ENCODE measurements around the gene DPH1. TPM values are rescaled to one million over a fixed set of nuclear protein-coding genes. Genes with fewer than 3 reads are reported as not detected.

DPH1 gene
- polyA plus RNA-seq, 1 experiment, result 54.6 TPM

DNA sequence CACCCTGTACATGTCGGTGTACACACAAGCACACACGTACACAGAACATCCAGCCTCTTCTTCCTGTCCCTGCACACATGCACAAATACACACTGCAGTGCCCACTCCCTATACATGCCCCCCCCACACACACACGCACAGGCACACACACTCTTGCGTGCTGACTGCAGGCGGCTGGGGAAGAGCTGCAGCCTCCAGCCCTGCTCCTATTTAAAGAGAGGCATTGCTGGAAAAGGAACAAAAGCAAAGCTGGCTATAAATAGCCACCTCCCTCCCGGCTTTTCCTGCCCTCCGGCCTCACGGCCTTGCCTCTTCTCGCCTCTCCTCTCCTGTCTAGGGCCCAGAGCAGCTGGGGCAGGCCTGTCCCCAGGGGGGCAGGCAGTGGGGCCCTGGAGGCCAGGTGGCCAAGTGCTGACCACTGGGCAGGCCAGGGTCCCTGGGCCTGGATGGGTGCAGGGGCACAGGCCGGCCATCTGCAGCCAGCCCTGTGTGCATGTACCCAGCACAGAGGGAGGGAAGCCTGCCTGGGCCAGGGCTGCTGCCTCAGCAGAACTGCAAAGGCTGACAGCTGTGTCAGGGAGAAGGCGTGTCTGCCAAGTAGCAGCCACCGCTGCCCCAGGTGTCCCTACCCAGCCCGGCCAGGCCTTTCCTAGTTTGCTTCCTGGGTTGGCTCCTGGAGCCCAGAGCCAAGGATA is 30.2 kb upstream of the DPH1 start:
- Histone ChIP-seq H3K36me3 (ENCODE audit: control insufficient read depth, insufficient read depth, low read length) (no peaks in the 10 kb centered on the region), H3K4me3 (ENCODE audit: low read depth, low read length) (no peak overlapping the region), H3K27me3 (ENCODE audit: control insufficient read depth, insufficient read depth, low read length) (peaks cover 2% of the 10 kb centered on the region)
- DNase-seq (ENCODE audit: low read depth), result no peak
- CTCF ChIA-PET, result interaction anchor here (0.9 to 1.8 kb wide), 2 partner anchors 26 kb away, joined by 3 to 5 read pairs; no protein-coding TSS in a partner anchor
- POLR2A ChIA-PET, result no interaction called here
- TF ChIP-seq, protein P1, sequence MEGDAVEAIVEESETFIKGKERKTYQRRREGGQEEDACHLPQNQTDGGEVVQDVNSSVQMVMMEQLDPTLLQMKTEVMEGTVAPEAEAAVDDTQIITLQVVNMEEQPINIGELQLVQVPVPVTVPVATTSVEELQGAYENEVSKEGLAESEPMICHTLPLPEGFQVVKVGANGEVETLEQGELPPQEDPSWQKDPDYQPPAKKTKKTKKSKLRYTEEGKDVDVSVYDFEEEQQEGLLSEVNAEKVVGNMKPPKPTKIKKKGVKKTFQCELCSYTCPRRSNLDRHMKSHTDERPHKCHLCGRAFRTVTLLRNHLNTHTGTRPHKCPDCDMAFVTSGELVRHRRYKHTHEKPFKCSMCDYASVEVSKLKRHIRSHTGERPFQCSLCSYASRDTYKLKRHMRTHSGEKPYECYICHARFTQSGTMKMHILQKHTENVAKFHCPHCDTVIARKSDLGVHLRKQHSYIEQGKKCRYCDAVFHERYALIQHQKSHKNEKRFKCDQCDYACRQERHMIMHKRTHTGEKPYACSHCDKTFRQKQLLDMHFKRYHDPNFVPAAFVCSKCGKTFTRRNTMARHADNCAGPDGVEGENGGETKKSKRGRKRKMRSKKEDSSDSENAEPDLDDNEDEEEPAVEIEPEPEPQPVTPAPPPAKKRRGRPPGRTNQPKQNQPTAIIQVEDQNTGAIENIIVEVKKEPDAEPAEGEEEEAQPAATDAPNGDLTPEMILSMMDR (IDR thresholded peaks at IDR 0.05; ENCODE audit: insufficient read depth, low read depth, low read length), result no peak

DNA sequence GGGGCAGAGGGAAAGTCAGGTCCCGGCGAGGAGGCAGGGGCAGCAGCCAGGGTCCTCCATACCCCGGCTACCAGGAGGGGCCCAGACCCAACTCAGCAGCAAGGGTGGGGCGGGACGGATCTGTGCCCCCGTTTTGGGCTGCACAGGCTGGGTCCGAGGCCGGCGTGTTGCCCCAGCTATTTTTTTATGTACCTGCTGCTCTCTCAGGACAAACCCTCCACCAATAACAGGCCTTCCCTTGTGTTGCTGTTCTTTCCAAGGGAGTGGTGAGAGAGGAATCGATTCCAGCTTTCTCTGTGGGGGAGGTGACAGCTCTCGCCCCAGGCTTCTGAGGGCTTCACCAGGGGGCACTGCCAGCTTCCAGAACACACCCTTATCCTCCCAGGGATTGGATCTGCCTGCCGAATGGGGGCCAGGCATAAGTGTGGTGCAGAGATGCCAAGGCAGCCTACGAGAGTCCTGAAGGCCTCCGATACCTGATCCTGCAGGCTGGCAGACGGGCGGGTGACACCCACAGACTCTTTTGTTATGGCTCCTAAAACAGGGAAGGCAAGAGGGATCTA is 27.1 kb upstream of the DPH1 start:
- CTCF ChIA-PET, result interaction anchor here (0.7 to 1.6 kb wide), 3 partner anchors 22 to 862 kb away, joined by 3 to 4 read pairs (median 3); no protein-coding TSS in a partner anchor
- POLR2A ChIA-PET, result no interaction called here
- TF ChIP-seq, protein P1 (IDR thresholded peaks at IDR 0.05; ENCODE audit: insufficient read depth, low read depth, low read length), result no peak

DNA sequence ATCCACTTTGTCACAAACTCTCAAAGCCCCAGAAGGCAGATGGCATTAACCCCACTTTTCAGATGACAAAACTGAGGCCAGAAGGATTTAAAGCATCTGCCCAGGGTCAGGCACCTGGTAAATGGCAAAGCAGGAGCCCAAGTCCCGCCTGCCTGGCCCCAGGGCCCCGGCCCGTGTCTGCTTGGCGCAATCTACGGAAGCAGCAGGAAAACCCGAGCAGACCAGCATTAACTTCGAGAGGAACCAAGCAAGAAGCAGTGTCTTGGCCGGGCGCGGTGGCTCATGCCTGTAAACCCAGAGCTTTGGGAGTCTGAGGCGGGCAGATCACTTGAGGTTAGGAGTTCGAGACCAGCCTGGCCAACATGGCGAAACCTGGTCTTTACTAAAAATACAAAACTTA is 26.4 kb upstream of the DPH1 start:
- TF ChIP-seq, protein P1 (IDR thresholded peaks at IDR 0.05; ENCODE audit: insufficient read depth, low read depth, low read length), result no peak
- CTCF ChIA-PET, result interaction anchor here (1.6 kb wide), 1 partner anchor 120 kb away, joined by 4 read pairs; no protein-coding TSS in a partner anchor
- Histone ChIP-seq H3K27me3 (ENCODE audit: control insufficient read depth, insufficient read depth, low read length) (peaks cover 2% of the 10 kb centered on the region; the same call in 1 of the 2 replicates), H3K36me3 (ENCODE audit: control insufficient read depth, insufficient read depth, low read length) (no peaks in the 10 kb centered on the region), H3K4me3 (ENCODE audit: low read depth, low read length) (no peak overlapping the region)
- DNase-seq (ENCODE audit: low read depth), result no peak
- POLR2A ChIA-PET, result no interaction called here

More for the DNA sequence above, 27.1 kb upstream of the DPH1 start:
- DNase-seq (ENCODE audit: low read depth), result no peak
- H3K4me3 ChIP-seq (ENCODE audit: low read depth, low read length), result no peak overlapping the region
- H3K27me3 ChIP-seq (ENCODE audit: control insufficient read depth, insufficient read depth, low read length), result no peaks in the 10 kb centered on the region
- H3K36me3 ChIP-seq (ENCODE audit: control insufficient read depth, insufficient read depth, low read length), result no peaks in the 10 kb centered on the region

DNA sequence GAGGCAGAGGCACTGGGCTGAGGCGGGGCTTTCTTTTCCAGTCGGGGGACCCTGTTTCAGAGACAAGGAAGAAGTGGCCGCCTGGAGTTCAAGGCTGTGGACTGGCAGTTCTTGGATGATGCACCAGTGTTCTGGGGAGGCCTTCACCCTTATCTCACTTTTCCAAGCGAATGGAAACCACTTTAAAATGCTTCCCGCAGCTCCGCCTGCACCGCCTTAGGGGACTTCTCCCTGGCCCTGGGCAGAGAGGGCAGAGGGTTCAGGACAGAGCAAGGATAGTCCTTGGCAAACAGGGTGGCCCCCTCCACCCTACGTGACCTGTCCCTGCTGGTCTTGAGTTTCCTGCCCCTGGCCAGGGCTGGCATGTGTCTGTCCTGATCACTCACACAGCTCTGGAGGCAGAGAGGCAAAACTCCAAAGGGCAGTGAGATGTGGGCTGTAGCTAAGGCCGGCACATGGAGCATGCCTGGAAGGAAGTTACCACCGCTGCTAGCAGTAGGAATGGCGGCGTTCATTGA is 25.5 kb upstream of the DPH1 start:
- ChIA-PET POLR2A (no interaction called here), CTCF (no interaction called here)
- no peak overlapping the region for H3K4me3 ChIP-seq (ENCODE audit: low read depth, low read length)
- TF ChIP-seq, protein P1 (IDR thresholded peaks at IDR 0.05; ENCODE audit: insufficient read depth, low read depth, low read length), result no peak
- H3K27me3 ChIP-seq (ENCODE audit: control insufficient read depth, insufficient read depth, low read length), result peaks cover 2% of the 10 kb centered on the region; the same call in 1 of the 2 replicates
- DNase-seq (ENCODE audit: low read depth), result no peak
- H3K36me3 ChIP-seq (ENCODE audit: control insufficient read depth, insufficient read depth, low read length), result no peaks in the 10 kb centered on the region

DNA sequence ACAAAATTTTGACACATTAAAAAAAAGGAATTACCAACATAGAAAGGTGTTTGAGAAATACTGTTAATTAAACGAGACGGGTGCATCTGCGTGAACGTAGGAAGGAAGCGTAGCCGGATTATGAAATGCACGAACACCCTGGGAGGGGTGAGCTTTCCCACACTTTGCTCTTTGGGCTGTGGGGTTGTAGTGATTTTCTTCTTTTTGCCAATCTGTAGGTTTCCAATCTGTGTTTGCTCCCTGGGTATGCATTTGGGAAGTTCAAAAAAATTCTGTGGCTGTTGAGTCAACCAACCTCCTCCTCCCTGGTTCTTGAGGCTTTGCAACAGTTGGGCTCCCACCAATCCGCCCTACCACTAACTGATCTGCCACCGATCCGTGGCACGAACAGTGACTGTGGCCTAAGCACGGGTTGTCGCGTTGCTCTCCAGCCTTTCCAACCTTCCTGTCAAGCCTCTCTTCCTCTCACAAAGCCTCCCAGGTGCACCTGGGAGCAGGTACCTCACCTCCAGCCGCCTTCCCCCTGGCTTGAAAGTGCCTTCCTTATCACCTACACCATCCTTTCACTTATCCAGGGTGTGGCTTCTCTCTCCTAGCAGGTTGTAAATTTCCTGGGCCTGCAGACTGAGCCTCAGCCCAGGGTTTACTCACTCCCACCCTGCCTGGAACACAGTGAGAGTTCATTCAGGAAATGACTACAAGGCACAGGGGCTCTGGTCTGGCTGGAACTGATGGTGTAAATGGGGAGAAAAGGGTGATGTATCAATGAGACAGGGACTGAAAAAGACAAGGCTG is 21.4 kb upstream of the DPH1 start:
- H3K36me3 ChIP-seq (ENCODE audit: control insufficient read depth, insufficient read depth, low read length), result no peaks in the 10 kb centered on the region
- TF ChIP-seq, protein P1 (IDR thresholded peaks at IDR 0.05; ENCODE audit: insufficient read depth, low read depth, low read length), result no peak
- peaks cover 2% of the 10 kb centered on the region; the same call in 1 of the 2 replicates for H3K27me3 ChIP-seq (ENCODE audit: control insufficient read depth, insufficient read depth, low read length)
- DNase-seq (ENCODE audit: low read depth), result no peak
- ChIA-PET CTCF (no interaction called here), POLR2A (no interaction called here)
- no peak overlapping the region for H3K4me3 ChIP-seq (ENCODE audit: low read depth, low read length)
